GM23338 (cell line): ENCODE data around the gene DAB1. TPM values are rescaled to one million over a fixed set of nuclear protein-coding genes. Genes with fewer than 3 reads are reported as not detected.

Experiments used
- ATAC-seq: fragments of 200-7000 bp; cut with Tn5 transposase; 3 replicates; pipeline ENCODE4 v1.9.1; 2020
- DNase-seq: peaks from one replicate; pipeline ENCODE4 v3.0.0-alpha.2; 2015; ENCODE audit warnings: low spot score
- H2AFZ ChIP-seq: fragments of 200-600 bp; sonication (generic); 2 replicates; pipeline ENCODE4 v1.8.0; 2016; ENCODE audit warnings: antibody characterized with exemption, mild to moderate bottlenecking, moderate library complexity
- H3F3A ChIP-seq: fragments of 200-600 bp; sonication (generic); replicated peaks from 2 replicates; pipeline ENCODE4 v1.8.0; 2017; ENCODE audit warnings: antibody characterized with exemption, mixed run types, low read depth
- H3K27ac ChIP-seq: fragments of 200-600 bp; sonication (generic); 2 replicates; pipeline ENCODE4 v1.6.1; 2016; ENCODE audit warnings: low read depth
- H3K27me3 ChIP-seq: fragments of 200-600 bp; sonication (generic); 2 replicates; pipeline ENCODE4 v1.8.0; 2016; ENCODE audit warnings: mild to moderate bottlenecking, mixed run types, moderate library complexity; ENCODE audit not compliant: insufficient read depth
- H3K36me3 ChIP-seq: fragments of 200-600 bp; sonication (generic); 2 replicates; pipeline ENCODE4 v1.8.0; 2016; ENCODE audit warnings: mild to moderate bottlenecking; ENCODE audit not compliant: insufficient read depth
- H3K4me1 ChIP-seq: fragments of 200-600 bp; sonication (generic); 2 replicates; pipeline ENCODE4 v1.8.0; 2016; ENCODE audit warnings: mild to moderate bottlenecking, moderate library complexity; ENCODE audit not compliant: insufficient read depth
- H3K4me2 ChIP-seq: fragments of 200-600 bp; sonication (generic); 2 replicates; pipeline ENCODE4 v1.7.1; 2017; ENCODE audit warnings: mixed run types
- H3K4me3 ChIP-seq: fragments of 200-600 bp; sonication (generic); 2 replicates; pipeline ENCODE4 v1.6.1; 2016; ENCODE audit warnings: mixed run types
- H3K79me2 ChIP-seq: fragments of 200-600 bp; sonication (generic); replicated peaks from 2 replicates; pipeline ENCODE4 v1.8.0; 2017; ENCODE audit warnings: mild to moderate bottlenecking; ENCODE audit not compliant: insufficient read depth
- H3K9me2 ChIP-seq: fragments of 200-600 bp; sonication (generic); 2 replicates; pipeline ENCODE4 v1.8.0; 2017; ENCODE audit not compliant: insufficient read depth
- H4K20me1 ChIP-seq: fragments of 200-600 bp; sonication (generic); replicated peaks from 2 replicates; pipeline ENCODE4 v1.8.0; 2017; ENCODE audit warnings: mild to moderate bottlenecking; ENCODE audit not compliant: insufficient read depth
- H3K27ac Mint-ChIP-seq: 2 replicates; pipeline ENCODE4 v1.8.0; 2020; ENCODE audit warnings: inconsistent platforms, mild to moderate bottlenecking, moderate library complexity, mixed read lengths
- H3K27me3 Mint-ChIP-seq: 3 replicates; pipeline ENCODE4 v1.8.0; 2022; ENCODE audit warnings: low read depth, mild to moderate bottlenecking, moderate library complexity, mixed read lengths, inconsistent platforms; ENCODE audit not compliant: insufficient read depth, poor library complexity
- H3K36me3 Mint-ChIP-seq: 3 replicates; pipeline ENCODE4 v1.8.0; 2021; ENCODE audit warnings: low read depth, mild to moderate bottlenecking, inconsistent platforms, moderate library complexity, mixed read lengths
- H3K4me1 Mint-ChIP-seq: 3 replicates; pipeline ENCODE4 v1.8.0; 2020; ENCODE audit warnings: mild to moderate bottlenecking, inconsistent platforms, mixed read lengths
- H3K4me3 Mint-ChIP-seq: 3 replicates; pipeline ENCODE4 v1.8.0; 2021; ENCODE audit warnings: moderate library complexity, mild to moderate bottlenecking, inconsistent platforms, mixed read lengths
- H3K9me3 Mint-ChIP-seq: 3 replicates; pipeline ENCODE4 v1.8.0; 2020; ENCODE audit warnings: moderate library complexity, mild to moderate bottlenecking, inconsistent platforms, mixed read lengths
- CTCF ChIP-seq, 2 experiments: fragments of 200-600 bp in 1 of 2; sonication (generic) in 1 of 2; conservative IDR thresholded peaks; 2 replicates each; pipeline versions ENCODE4 v1.5.1 to v1.6.1; 2016 to 2017; ENCODE audit warnings: antibody characterized with exemption in 2 of 2, low read depth in 2 of 2, mild to moderate bottlenecking in 2 of 2, moderate library complexity in 1 of 2
- EZH2 ChIP-seq: fragments of 200-600 bp; sonication (generic); IDR thresholded peaks from one replicate; pipeline ENCODE4 v1.8.0; 2017; ENCODE audit warnings: antibody characterized with exemption, mild to moderate bottlenecking, low read depth; ENCODE audit not compliant: unreplicated experiment
- EZH2phosphoT487 ChIP-seq: fragments of 200-600 bp; sonication (generic); IDR thresholded peaks from one replicate; pipeline ENCODE4 v1.8.1; 2018; ENCODE audit warnings: antibody characterized with exemption; ENCODE audit not compliant: unreplicated experiment
- JUNB ChIP-seq: IDR thresholded peaks from one replicate; pipeline ENCODE4 v1.6.1; 2016; ENCODE audit warnings: antibody characterized with exemption; ENCODE audit not compliant: unreplicated experiment
- NANOG ChIP-seq: IDR thresholded peaks from 2 replicates; pipeline ENCODE4 v1.6.1; 2016; ENCODE audit warnings: antibody characterized with exemption, borderline replicate concordance
- POLR2AphosphoS5 ChIP-seq: IDR thresholded peaks from 2 replicates; pipeline ENCODE4 v1.6.1; 2016; ENCODE audit warnings: antibody characterized with exemption, low read depth
- STAT1 ChIP-seq: IDR thresholded peaks from one replicate; pipeline ENCODE4 v1.6.1; 2016; ENCODE audit warnings: antibody characterized with exemption; ENCODE audit not compliant: unreplicated experiment
- ZNF331 ChIP-seq: fragments of 250-450 bp; sonication (Bioruptor Pico); IDR thresholded peaks from 2 replicates; pipeline ENCODE4 v1.5.0; 2020; ENCODE audit warnings: low read depth, mild to moderate bottlenecking, moderate library complexity
- ZNF462 ChIP-seq: fragments of 250-450 bp; sonication (Bioruptor Pico); IDR thresholded peaks from 2 replicates; pipeline ENCODE4 v1.5.0; 2020; ENCODE audit warnings: mild to moderate bottlenecking, moderate library complexity
- polyA plus RNA-seq: library from polyadenylated mRNA; unstranded; fragments of >200 nt; fragmentation: Nextera tagmentation; extraction: Ambion mirVana; gene quantifications from 2 replicates; pipeline ENCODE4 v1.2.1, GENCODE V29; 2016
- total RNA-seq: library from RNA; depleted of rRNA; stranded (reverse); fragments of >200 nt; shearing (Covaris generic); gene quantifications from 2 replicates; pipeline ENCODE4 v1.2.3, GENCODE V29; 2014

Gene DAB1
- total and polyA plus RNA-seq, 2 experiments from 2014 or later: 12.8 to 14.5 TPM

GRCh38 chr1:57118948-57119603 lies 304.8 kb downstream of the DAB1 start:
- H3K4me3 ChIP-seq: no peak overlapping the region
- H3K4me1 Mint-ChIP-seq: no peaks in the 10 kb centered on the region

More at GRCh38 chr1:57118948-57119603, 304.8 kb downstream of the DAB1 start:
- H3F3A ChIP-seq: no peaks in the 10 kb centered on the region
- no peak overlapping the region for H3K27ac ChIP-seq
- H3K79me2 ChIP-seq: no peaks in the 10 kb centered on the region
- no peaks in the 10 kb centered on the region for H4K20me1 ChIP-seq
- Mint-ChIP-seq H3K4me3 (no peak overlapping the region), H3K36me3 (no peaks in the 10 kb centered on the region), H3K27ac (no peak overlapping the region), H3K9me3 (no peaks in the 10 kb centered on the region), H3K27me3 (peaks cover 1% of the 10 kb centered on the region)
- no peak overlapping the region for H2AFZ ChIP-seq
- no peaks in the 10 kb centered on the region for H3K4me1 ChIP-seq
- no peaks in the 10 kb centered on the region for H3K36me3 ChIP-seq
- H3K9me2 ChIP-seq: no peaks in the 10 kb centered on the region
- no peak for DNase-seq
- TF ChIP-seq ZNF462 (CRISPR knock-in tag) (no peak), STAT1 (no peak), EZH2 (no peak), NANOG (no peak), ZNF331 (no peak), POLR2AphosphoS5 (no peak), JUNB (no peak), EZH2phosphoT487 (no peak), CTCF (conservative IDR thresholded peaks at IDR 0.05; ENCODE audit: low read depth in 2 of 2) (no peak)
- no peaks in the 10 kb centered on the region for H3K27me3 ChIP-seq
- no peak overlapping the region for H3K4me2 ChIP-seq
- no peak for ATAC-seq
